ENCODE results near the gene PLD5.

Gene PLD5

DNA sequence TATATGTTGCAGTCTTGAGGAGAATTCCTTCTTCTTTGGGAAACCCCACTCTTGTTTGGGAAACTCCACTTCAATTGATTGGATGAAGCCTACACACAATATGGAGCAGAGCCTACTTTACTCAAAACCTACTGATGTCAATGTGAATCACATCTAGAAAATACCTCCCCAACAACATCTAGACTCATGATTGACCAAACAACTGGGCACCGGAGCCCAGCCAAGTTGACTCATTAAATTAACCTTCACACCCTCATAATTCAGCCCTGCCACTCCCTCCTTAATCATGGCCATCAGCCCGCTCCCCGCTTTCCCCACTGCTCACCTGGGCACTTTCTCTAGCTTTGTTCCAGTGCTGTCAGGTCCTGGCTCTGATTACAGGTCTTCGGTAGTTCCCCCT lies 317.5 kb downstream of the PLD5 start:
- Histone ChIP-seq H3K4me1 (ENCODE audit: control insufficient read depth in 2 of 2, insufficient read depth in 2 of 2, low read length in 2 of 2) (no peaks in the 10 kb centered on the region), H3K36me3 (ENCODE audit: control insufficient read depth in 2 of 2, insufficient read depth in 2 of 2, low read length in 2 of 2) (no peaks in the 10 kb centered on the region), H3K9me3 (ENCODE audit: control insufficient read depth in 2 of 2, low read length in 2 of 2) (no peaks in the 10 kb centered on the region), H3K4me3 (ENCODE audit: low read length in 2 of 2) (no peak overlapping the region), H3K27ac (ENCODE audit: low read depth in 2 of 2, low read length in 2 of 2) (no peak overlapping the region), H3K27me3 (ENCODE audit: control insufficient read depth in 2 of 2, insufficient read depth in 2 of 2, low read length in 2 of 2) (no peaks in the 10 kb centered on the region), H3K9ac (ENCODE audit: low read depth in 1 of 2, low read length in 2 of 2) (no peak overlapping the region)

GRCh38 chr1:242205622-242206489 lies 318.6 kb downstream of the PLD5 start:
- H3K4me3 ChIP-seq (ENCODE audit: low read length in 2 of 2), result no peak overlapping the region
- H3K27ac ChIP-seq (ENCODE audit: low read depth in 2 of 2, low read length in 2 of 2), result no peak overlapping the region
- no peaks in the 10 kb centered on the region for H3K36me3 ChIP-seq (ENCODE audit: control insufficient read depth in 2 of 2, insufficient read depth in 2 of 2, low read length in 2 of 2)
- no peaks in the 10 kb centered on the region for H3K27me3 ChIP-seq (ENCODE audit: control insufficient read depth in 2 of 2, insufficient read depth in 2 of 2, low read length in 2 of 2)
- H3K9me3 ChIP-seq (ENCODE audit: control insufficient read depth in 2 of 2, low read length in 2 of 2), result no peaks in the 10 kb centered on the region
- no peaks in the 10 kb centered on the region for H3K4me1 ChIP-seq (ENCODE audit: control insufficient read depth in 2 of 2, insufficient read depth in 2 of 2, low read length in 2 of 2)
- no peak overlapping the region for H3K9ac ChIP-seq (ENCODE audit: low read depth in 1 of 2, low read length in 2 of 2)

DNA sequence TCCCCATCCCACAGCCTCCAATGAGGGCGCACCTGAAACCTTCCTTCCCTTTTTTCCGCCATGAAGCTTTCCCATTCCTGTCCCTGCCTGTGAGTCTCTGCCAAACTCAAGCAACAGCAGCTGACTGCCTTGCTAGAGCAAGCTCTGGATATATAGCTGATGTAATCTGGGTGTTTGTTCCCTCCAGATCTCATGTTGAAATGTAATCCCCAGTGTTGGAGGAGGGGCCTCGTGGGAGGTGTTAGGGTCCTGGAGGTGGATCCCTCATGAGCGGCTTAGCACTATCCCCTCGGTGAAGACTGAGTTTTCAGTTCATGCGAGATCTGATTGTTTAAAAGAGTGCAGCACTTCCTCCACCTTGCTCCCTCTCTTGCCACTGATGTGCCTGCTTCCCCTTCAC lies 321.2 kb downstream of the PLD5 start:
- Histone ChIP-seq H3K4me3 (ENCODE audit: low read length in 2 of 2) (no peak overlapping the region), H3K27ac (ENCODE audit: low read depth in 2 of 2, low read length in 2 of 2) (no peak overlapping the region), H3K27me3 (ENCODE audit: control insufficient read depth in 2 of 2, insufficient read depth in 2 of 2, low read length in 2 of 2) (no peaks in the 10 kb centered on the region), H3K9me3 (ENCODE audit: control insufficient read depth in 2 of 2, low read length in 2 of 2) (no peaks in the 10 kb centered on the region), H3K9ac (ENCODE audit: low read depth in 1 of 2, low read length in 2 of 2) (no peak overlapping the region), H3K36me3 (ENCODE audit: control insufficient read depth in 2 of 2, insufficient read depth in 2 of 2, low read length in 2 of 2) (no peaks in the 10 kb centered on the region), H3K4me1 (ENCODE audit: control insufficient read depth in 2 of 2, insufficient read depth in 2 of 2, low read length in 2 of 2) (no peaks in the 10 kb centered on the region)

- Histone ChIP-seq H3K4me3 (ENCODE audit: low read length in 2 of 2) (no peak overlapping the region), H3K27me3 (ENCODE audit: control insufficient read depth in 2 of 2, insufficient read depth in 2 of 2, low read length in 2 of 2) (no peaks in the 10 kb centered on the region), H3K9ac (ENCODE audit: low read depth in 1 of 2, low read length in 2 of 2) (no peak overlapping the region), H3K27ac (ENCODE audit: low read depth in 2 of 2, low read length in 2 of 2) (no peak overlapping the region), H3K9me3 (ENCODE audit: control insufficient read depth in 2 of 2, low read length in 2 of 2) (no peaks in the 10 kb centered on the region), H3K4me1 (ENCODE audit: control insufficient read depth in 2 of 2, insufficient read depth in 2 of 2, low read length in 2 of 2) (no peaks in the 10 kb centered on the region), H3K36me3 (ENCODE audit: control insufficient read depth in 2 of 2, insufficient read depth in 2 of 2, low read length in 2 of 2) (no peaks in the 10 kb centered on the region)
These were observed 323.4 kb downstream of the PLD5 start for GRCh38 chr1:242201090-242201489.

DNA sequence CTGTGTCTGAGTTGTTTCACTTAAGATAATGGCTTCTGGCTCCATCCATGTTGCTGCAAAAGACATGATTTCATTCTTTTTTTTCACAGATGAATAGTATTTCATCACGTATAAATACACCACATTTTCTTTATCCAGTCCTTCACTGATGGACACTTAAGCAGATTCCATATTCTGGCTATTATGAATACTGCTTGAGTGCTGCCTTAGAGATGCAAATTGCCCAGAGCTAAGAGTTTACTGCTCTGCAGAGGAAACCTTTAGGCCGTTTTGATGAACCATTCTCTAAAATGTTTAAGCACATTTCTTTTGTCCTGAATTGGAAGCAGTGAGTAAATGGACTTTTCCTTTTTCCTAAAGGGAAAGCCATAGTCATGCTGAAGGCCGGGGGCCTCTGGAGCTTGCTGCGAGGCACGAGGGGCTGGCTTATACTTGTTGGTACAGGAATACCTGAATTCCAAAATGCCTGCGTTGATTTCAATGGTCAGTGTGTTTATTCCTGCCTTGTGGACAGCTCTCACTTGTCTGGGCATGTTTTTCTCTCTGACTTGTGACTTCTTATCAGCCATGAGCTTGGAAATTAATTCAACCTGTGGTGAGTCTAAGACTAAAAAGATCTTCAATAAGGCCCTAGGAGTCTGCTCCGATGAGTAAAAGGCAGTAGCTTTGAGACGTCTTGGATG lies 324.6 kb downstream of the PLD5 start:
- H3K9me3 ChIP-seq (ENCODE audit: control insufficient read depth in 2 of 2, low read length in 2 of 2), result no peaks in the 10 kb centered on the region
- H3K27me3 ChIP-seq (ENCODE audit: control insufficient read depth in 2 of 2, insufficient read depth in 2 of 2, low read length in 2 of 2), result no peaks in the 10 kb centered on the region
- no peaks in the 10 kb centered on the region for H3K36me3 ChIP-seq (ENCODE audit: control insufficient read depth in 2 of 2, insufficient read depth in 2 of 2, low read length in 2 of 2)
- H3K4me1 ChIP-seq (ENCODE audit: control insufficient read depth in 2 of 2, insufficient read depth in 2 of 2, low read length in 2 of 2), result no peaks in the 10 kb centered on the region
- H3K27ac ChIP-seq (ENCODE audit: low read depth in 2 of 2, low read length in 2 of 2), result no peak overlapping the region
- no peak overlapping the region for H3K4me3 ChIP-seq (ENCODE audit: low read length in 2 of 2)
- H3K9ac ChIP-seq (ENCODE audit: low read depth in 1 of 2, low read length in 2 of 2), result no peak overlapping the region

DNA sequence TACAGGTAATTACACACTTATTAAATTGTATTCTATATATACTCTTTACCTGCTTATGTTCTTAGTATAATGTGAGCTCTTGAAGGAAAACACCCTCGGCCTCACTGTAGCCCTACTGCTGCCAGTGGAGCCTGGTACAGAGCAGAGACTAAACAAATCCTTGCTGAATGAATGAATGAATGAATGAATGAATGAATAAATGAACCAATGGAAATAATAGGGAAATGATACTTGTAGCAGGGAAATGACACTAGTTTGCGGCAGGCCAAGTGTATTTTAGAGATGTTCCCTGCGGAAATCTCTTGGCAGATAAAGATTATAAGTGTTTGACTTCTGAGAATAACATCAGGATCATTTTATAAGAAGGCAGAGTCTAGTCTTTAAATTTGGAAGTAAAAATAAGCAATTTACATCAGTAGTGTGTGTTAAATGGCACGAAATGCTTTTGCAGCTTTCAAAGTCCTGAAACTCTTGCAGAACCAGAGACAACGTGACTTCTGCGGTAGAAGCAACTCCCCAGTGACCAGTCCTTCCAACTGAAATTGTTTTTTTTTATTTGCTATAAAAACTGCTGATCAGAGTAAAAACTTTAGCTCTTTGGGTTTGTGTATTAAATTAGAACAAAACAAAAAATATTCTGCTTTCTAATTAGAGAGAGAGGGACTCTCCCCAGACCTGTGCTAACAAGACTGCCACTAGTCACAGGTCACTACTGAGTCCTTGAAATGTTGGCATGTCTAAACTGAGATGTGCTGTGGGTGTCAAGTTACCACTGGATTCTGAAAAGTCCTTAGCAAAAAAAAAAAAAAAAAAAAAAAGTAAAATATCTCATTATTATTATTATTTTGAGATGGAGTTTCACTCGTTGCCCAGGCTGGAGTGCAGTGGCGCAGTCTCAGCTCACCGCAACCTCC lies 326.3 kb downstream of the PLD5 start:
- Histone ChIP-seq H3K36me3 (ENCODE audit: control insufficient read depth in 2 of 2, insufficient read depth in 2 of 2, low read length in 2 of 2) (no peaks in the 10 kb centered on the region), H3K4me1 (ENCODE audit: control insufficient read depth in 2 of 2, insufficient read depth in 2 of 2, low read length in 2 of 2) (no peaks in the 10 kb centered on the region), H3K4me3 (ENCODE audit: low read length in 2 of 2) (no peak overlapping the region), H3K9me3 (ENCODE audit: control insufficient read depth in 2 of 2, low read length in 2 of 2) (no peaks in the 10 kb centered on the region), H3K9ac (ENCODE audit: low read depth in 1 of 2, low read length in 2 of 2) (no peak overlapping the region), H3K27ac (ENCODE audit: low read depth in 2 of 2, low read length in 2 of 2) (no peak overlapping the region), H3K27me3 (ENCODE audit: control insufficient read depth in 2 of 2, insufficient read depth in 2 of 2, low read length in 2 of 2) (no peaks in the 10 kb centered on the region)

GRCh38 chr1:242196914-242197313 lies 327.6 kb downstream of the PLD5 start:
- Histone ChIP-seq H3K27me3 (ENCODE audit: control insufficient read depth in 2 of 2, insufficient read depth in 2 of 2, low read length in 2 of 2) (no peaks in the 10 kb centered on the region), H3K27ac (ENCODE audit: low read depth in 2 of 2, low read length in 2 of 2) (no peak overlapping the region), H3K4me1 (ENCODE audit: control insufficient read depth in 2 of 2, insufficient read depth in 2 of 2, low read length in 2 of 2) (no peaks in the 10 kb centered on the region), H3K9me3 (ENCODE audit: control insufficient read depth in 2 of 2, low read length in 2 of 2) (no peaks in the 10 kb centered on the region), H3K4me3 (ENCODE audit: low read length in 2 of 2) (no peak overlapping the region), H3K36me3 (ENCODE audit: control insufficient read depth in 2 of 2, insufficient read depth in 2 of 2, low read length in 2 of 2) (no peaks in the 10 kb centered on the region), H3K9ac (ENCODE audit: low read depth in 1 of 2, low read length in 2 of 2) (no peak overlapping the region)

GRCh38 chr1:242196101-242196500 lies 328.4 kb downstream of the PLD5 start:
- no peaks in the 10 kb centered on the region for H3K36me3 ChIP-seq (ENCODE audit: control insufficient read depth in 2 of 2, insufficient read depth in 2 of 2, low read length in 2 of 2)
- H3K4me3 ChIP-seq (ENCODE audit: low read length in 2 of 2), result no peak overlapping the region
- no peak overlapping the region for H3K9ac ChIP-seq (ENCODE audit: low read depth in 1 of 2, low read length in 2 of 2)
- no peaks in the 10 kb centered on the region for H3K4me1 ChIP-seq (ENCODE audit: control insufficient read depth in 2 of 2, insufficient read depth in 2 of 2, low read length in 2 of 2)
- no peak overlapping the region for H3K27ac ChIP-seq (ENCODE audit: low read depth in 2 of 2, low read length in 2 of 2)
- no peaks in the 10 kb centered on the region for H3K9me3 ChIP-seq (ENCODE audit: control insufficient read depth in 2 of 2, low read length in 2 of 2)
- H3K27me3 ChIP-seq (ENCODE audit: control insufficient read depth in 2 of 2, insufficient read depth in 2 of 2, low read length in 2 of 2), result no peaks in the 10 kb centered on the region

- H3K9ac ChIP-seq (ENCODE audit: low read depth in 1 of 2, low read length in 2 of 2), result no peak overlapping the region
These were observed 334.9 kb downstream of the PLD5 start for GRCh38 chr1:242189591-242189990.

DNA sequence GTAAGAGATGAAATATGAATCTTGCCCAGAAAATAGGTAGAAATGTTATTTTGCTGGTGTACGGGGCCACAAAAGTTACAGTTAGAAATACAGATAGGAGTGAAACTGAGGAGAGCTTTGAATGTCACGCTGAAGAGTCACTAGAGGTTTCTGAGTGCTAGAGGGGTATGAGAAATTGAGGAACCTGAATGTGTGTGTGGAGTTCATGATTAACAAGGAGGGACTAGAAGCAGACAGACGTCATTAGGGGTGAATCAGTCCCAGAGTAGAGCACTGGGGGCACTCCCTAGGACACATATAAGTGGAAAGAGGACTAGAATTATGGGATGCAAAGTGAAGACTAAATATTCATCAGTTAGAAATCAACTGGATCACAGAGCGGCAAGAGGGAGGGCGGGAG lies 336.7 kb downstream of the PLD5 start:
- Histone ChIP-seq H3K9me3 (ENCODE audit: control insufficient read depth in 2 of 2, low read length in 2 of 2) (no peaks in the 10 kb centered on the region), H3K4me3 (ENCODE audit: low read length in 2 of 2) (no peak overlapping the region), H3K27me3 (ENCODE audit: control insufficient read depth in 2 of 2, insufficient read depth in 2 of 2, low read length in 2 of 2) (no peaks in the 10 kb centered on the region), H3K9ac (ENCODE audit: low read depth in 1 of 2, low read length in 2 of 2) (no peak overlapping the region), H3K36me3 (ENCODE audit: control insufficient read depth in 2 of 2, insufficient read depth in 2 of 2, low read length in 2 of 2) (no peaks in the 10 kb centered on the region), H3K27ac (ENCODE audit: low read depth in 2 of 2, low read length in 2 of 2) (no peak overlapping the region), H3K4me1 (ENCODE audit: control insufficient read depth in 2 of 2, insufficient read depth in 2 of 2, low read length in 2 of 2) (no peaks in the 10 kb centered on the region)

More at GRCh38 chr1:242189591-242189990, 334.9 kb downstream of the PLD5 start:
- Histone ChIP-seq H3K9me3 (ENCODE audit: control insufficient read depth in 2 of 2, low read length in 2 of 2) (no peaks in the 10 kb centered on the region), H3K4me3 (ENCODE audit: low read length in 2 of 2) (no peak overlapping the region), H3K27me3 (ENCODE audit: control insufficient read depth in 2 of 2, insufficient read depth in 2 of 2, low read length in 2 of 2) (no peaks in the 10 kb centered on the region), H3K4me1 (ENCODE audit: control insufficient read depth in 2 of 2, insufficient read depth in 2 of 2, low read length in 2 of 2) (no peaks in the 10 kb centered on the region), H3K27ac (ENCODE audit: low read depth in 2 of 2, low read length in 2 of 2) (no peak overlapping the region), H3K36me3 (ENCODE audit: control insufficient read depth in 2 of 2, insufficient read depth in 2 of 2, low read length in 2 of 2) (no peaks in the 10 kb centered on the region)

All from mucosa of rectum (tissue), 2 donors.